DMS79 (cell line): ENCODE results near the gene EVA1A.

Experiments
- DNase-seq: peaks from one replicate; lab custom pipeline; 2025; lab: John Stamatoyannopoulos, UW

The EVA1A gene

GRCh38 chr2:75589391-75590105, 28.8 kb upstream of the EVA1A start:
- no peak for DNase-seq

DNA sequence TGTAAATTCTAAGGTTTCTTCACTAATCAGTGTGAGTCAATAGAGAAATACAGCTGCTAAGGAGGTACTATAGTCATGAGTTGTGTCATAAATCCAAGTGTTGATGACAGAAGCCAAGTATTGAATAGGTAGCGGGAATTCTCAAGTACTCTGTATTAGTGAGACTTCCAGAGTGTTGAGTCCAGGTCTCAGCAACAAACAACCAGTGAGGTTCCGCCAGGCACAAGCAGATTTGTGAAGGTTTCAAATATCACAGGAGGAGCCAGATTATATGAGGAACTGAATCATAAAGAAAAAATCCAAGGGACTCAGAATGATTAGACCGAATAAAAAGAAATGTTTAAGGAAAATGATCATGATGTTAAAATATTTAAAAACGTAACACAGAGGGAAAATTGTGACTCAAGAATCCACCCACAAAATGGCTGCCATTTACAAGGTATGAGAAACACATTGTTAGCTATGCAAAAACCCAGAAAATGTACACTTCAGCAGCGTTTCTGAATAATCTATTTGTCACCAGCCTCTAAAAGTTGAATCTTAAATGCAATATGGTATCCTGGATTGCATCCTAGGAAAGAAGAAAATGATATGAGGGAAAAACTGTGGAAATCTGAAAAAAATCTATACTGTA, 27.3 kb upstream of the EVA1A start:
- peak; percentile 7 for DNase-seq

GRCh38 chr2:75586971-75587370, 26.2 kb upstream of the EVA1A start:
- DNase-seq, result no peak

- no peak for DNase-seq
Measured at GRCh38 chr2:75582840-75583239, 22.1 kb upstream of the EVA1A start.

- DNase-seq, result no peak
Measured at GRCh38 chr2:75580606-75581005, 19.9 kb upstream of the EVA1A start.

- DNase-seq, result no peak
Measured at GRCh38 chr2:75580156-75580555, 19.4 kb upstream of the EVA1A start.

GRCh38 chr2:75579186-75579585, 18.4 kb upstream of the EVA1A start:
- no peak for DNase-seq

DNA sequence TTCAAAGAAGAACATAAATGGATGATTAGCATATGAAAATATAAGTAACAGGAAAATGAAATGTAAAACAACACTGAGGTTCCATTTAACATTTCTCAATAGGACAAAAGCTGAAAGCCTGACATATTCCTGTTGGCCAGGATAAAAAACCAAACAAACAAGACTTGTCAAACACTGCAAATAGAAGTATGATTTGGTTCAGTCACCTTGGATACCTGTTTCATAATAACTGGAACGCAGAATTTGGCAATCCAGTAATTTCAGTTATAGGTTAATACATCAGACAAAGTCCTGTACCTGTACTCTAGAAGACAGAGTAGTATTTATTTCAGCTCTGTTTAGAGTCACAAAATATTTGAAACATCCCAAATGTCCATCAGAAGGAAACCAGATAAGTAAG, 16.5 kb upstream of the EVA1A start:
- DNase-seq, result no peak

- DNase-seq, result no peak
Measured at GRCh38 chr2:75574106-75574505, 13.4 kb upstream of the EVA1A start.

GRCh38 chr2:75573145-75573878, 12.6 kb upstream of the EVA1A start:
- DNase-seq, result no peak

DNA sequence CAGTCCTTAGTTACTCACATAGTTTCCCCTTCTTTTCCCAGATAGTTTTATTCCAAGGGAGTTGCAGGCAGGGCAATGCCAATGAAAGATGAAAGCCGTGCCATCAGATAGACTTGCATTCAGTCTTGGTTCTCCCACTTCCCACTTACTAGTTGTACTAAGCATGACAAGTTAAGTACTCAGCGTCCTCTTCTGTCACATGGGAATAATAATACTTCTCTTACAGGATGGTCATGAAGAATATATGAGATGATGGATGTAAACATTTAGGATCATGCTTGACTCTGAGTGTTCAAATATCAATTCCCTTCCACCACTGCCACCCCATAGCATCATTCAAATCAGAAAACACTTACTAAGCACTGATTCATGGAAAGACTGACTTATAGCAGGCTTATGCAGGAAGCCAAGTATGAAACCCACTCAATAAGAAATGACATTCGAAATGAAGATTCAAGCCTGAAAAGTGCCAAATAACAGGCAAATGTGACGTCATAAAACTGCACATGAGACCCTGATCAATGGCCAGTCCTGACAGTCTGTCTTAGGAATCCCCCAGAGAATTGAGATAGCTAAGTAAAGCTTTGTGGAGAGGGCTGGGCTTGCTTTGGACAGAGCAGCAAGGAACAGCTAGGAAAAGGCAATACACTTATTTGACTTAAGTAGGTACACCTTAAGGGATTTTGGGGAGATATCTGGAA, 11.1 kb upstream of the EVA1A start:
- DNase-seq, result no peak

- peak; percentile 91 for DNase-seq
Measured at GRCh38 chr2:75570948-75571729, 10.4 kb upstream of the EVA1A start.

DNA sequence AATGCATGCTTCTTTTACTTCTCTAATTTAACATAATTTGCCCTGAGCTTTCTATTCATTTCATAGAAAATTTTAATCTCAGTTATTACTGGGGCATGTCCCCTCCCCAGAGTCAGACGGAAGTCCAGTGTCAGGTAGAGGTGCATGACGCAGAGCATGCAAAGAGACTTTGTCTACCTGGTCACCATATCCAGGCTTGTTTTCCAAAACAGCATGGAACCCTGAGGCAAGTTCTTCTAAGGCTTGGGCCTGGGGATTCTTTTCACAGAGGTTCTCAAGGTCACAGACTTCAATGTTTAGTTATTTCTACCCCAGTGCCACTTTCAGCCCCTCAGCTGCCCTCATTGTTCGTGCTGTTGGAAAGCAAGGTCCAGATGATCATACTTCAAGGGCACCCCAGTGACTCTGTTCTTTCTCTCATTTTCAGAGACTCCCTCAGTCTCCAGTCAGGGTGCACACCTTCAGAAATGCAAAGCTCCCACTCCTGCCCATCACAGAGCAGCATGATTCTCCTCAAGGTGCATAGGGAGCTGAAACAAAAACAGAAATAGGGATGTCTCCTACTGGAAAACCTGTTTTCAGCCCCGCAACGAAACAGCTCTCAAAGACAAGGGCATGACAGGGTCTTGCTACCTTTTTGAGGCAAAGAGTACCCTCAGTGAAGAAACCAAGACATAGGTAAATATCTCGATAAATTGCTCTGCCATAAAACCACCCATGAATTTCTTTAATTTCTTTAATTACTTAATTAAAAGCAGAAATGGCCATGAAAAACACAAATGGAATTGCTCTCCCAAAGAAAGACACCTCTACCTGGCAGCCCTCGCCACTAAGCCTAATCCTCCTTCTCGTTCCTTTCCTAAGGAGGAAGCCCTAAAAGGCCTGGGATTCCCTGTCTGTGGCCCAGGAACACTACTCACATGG, 9.5 kb upstream of the EVA1A start:
- no peak for DNase-seq

- DNase-seq, result no peak
Measured at GRCh38 chr2:75569546-75569945, 8.8 kb upstream of the EVA1A start.

DNA sequence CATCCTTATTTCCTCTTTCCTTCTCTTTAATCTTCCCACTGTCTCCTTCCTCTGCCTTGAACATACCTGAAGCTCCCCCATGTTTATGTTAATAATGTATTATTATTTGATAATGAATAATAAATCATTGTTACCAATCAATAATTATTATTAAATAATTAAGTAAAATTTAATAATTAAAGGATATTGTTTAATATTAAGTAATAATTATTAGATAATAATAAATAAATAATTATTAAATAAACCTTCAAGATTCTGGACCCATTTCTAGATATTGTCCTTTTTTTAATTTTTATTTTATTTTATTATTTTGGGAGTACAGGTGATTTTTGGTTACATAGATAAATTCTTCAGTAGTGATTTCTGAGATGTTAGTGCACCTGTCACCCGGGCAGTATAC, 7.4 kb upstream of the EVA1A start:
- no peak for DNase-seq

- DNase-seq, result no peak
Measured at GRCh38 chr2:75565472-75566462, 5.0 kb upstream of the EVA1A start.

GRCh38 chr2:75564713-75565359, 4.1 kb upstream of the EVA1A start:
- DNase-seq, result no peak

DNA sequence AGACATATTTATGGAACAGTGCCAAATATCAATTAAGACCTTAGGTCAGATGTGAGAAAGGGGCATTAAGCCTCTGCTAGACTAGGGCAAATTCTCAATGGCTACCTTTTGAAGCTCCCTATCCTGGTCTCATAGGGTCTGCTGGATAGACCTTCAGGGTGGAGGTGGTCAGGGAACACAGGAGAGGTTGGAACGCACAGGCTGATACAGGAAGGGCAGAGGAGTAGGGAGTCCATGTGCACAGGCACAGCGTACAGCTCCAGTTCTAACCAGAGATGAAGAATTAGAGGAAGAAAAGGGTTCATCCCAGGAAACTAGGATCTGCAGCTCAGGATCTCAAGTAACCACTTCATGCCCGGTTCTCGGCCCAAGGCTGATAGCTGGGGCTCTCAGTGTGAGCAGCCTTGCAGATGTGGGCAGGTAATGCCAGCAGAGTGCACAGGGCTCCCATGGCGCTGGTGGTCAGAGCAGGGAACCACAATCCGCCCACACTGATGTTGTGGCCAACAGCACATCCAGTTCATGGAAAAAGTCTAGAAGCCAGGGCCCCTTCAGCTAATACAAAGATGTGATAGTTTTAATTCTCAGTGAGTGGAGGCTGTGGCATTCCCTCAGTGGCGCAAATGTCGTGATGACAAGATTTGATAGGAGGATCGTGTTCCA, 3.4 kb upstream of the EVA1A start:
- no peak for DNase-seq
